GM23338 (cell line): Measurements from ENCODE around the gene CERS5. TPM values are rescaled to one million over a fixed set of nuclear protein-coding genes. Genes with fewer than 3 reads are reported as not detected.

Source experiments
- CTCF ChIP-seq, 2 experiments: fragments of 200-600 bp in 1 of 2; sonication (generic) in 1 of 2; conservative IDR thresholded peaks; 2 replicates each; pipeline versions ENCODE4 v1.5.1 to v1.6.1; 2016 to 2017; ENCODE audit warnings: antibody characterized with exemption in 2 of 2, low read depth in 2 of 2, mild to moderate bottlenecking in 2 of 2, moderate library complexity in 1 of 2
- ETS1 ChIP-seq: IDR thresholded peaks from 2 replicates; pipeline ENCODE4 v1.6.1; 2016; ENCODE audit warnings: antibody characterized with exemption
- EZH2 ChIP-seq: fragments of 200-600 bp; sonication (generic); IDR thresholded peaks from one replicate; pipeline ENCODE4 v1.8.0; 2017; ENCODE audit warnings: antibody characterized with exemption, mild to moderate bottlenecking, low read depth; ENCODE audit not compliant: unreplicated experiment
- JUNB ChIP-seq: IDR thresholded peaks from one replicate; pipeline ENCODE4 v1.6.1; 2016; ENCODE audit warnings: antibody characterized with exemption; ENCODE audit not compliant: unreplicated experiment
- NANOG ChIP-seq: IDR thresholded peaks from 2 replicates; pipeline ENCODE4 v1.6.1; 2016; ENCODE audit warnings: antibody characterized with exemption, borderline replicate concordance
- POLR2AphosphoS5 ChIP-seq: IDR thresholded peaks from 2 replicates; pipeline ENCODE4 v1.6.1; 2016; ENCODE audit warnings: antibody characterized with exemption, low read depth
- ZNF114 ChIP-seq: fragments of 250-450 bp; sonication (Bioruptor Pico); IDR thresholded peaks from 2 replicates; pipeline ENCODE4 v1.5.0; 2020; ENCODE audit warnings: mild to moderate bottlenecking, moderate library complexity
- ZNF331 ChIP-seq: fragments of 250-450 bp; sonication (Bioruptor Pico); IDR thresholded peaks from 2 replicates; pipeline ENCODE4 v1.5.0; 2020; ENCODE audit warnings: low read depth, mild to moderate bottlenecking, moderate library complexity
- ZNF462 ChIP-seq: fragments of 250-450 bp; sonication (Bioruptor Pico); IDR thresholded peaks from 2 replicates; pipeline ENCODE4 v1.5.0; 2020; ENCODE audit warnings: mild to moderate bottlenecking, moderate library complexity
- polyA plus RNA-seq: library from polyadenylated mRNA; unstranded; fragments of >200 nt; fragmentation: Nextera tagmentation; extraction: Ambion mirVana; gene quantifications from 2 replicates; pipeline ENCODE4 v1.2.1, GENCODE V29; 2016
- total RNA-seq: library from RNA; depleted of rRNA; stranded (reverse); fragments of >200 nt; shearing (Covaris generic); gene quantifications from 2 replicates; pipeline ENCODE4 v1.2.3, GENCODE V29; 2014

Gene CERS5
- total and polyA plus RNA-seq, 2 experiments from 2014 or later = 42.7 to 56.5 TPM

- TF ChIP-seq ZNF462 (no peak), JUNB (no peak), NANOG (no peak), ZNF331 (CRISPR knock-in tag) (no peak), EZH2 (no peak), ETS1 (no peak), POLR2AphosphoS5 (no peak), ZNF114 (CRISPR knock-in tag) (no peak), CTCF (conservative IDR thresholded peaks at IDR 0.05; ENCODE audit: low read depth in 2 of 2) (no peak)
Observed at GRCh38 chr12:50190859-50191258, 23.7 kb upstream of the CERS5 start (continued).
